IPS DF 4.7 (cell line): ENCODE results near the gene TOR4A.

ENCODE experiments used
- DNase-seq: peaks from one replicate; pipeline ENCODE4 v3.0.0-alpha.2; 2013; ENCODE audit warnings: low spot score; ENCODE audit errors: extremely low read depth

The TOR4A gene

GRCh38 chr9:137293482-137294090, 16.1 kb downstream of the TOR4A start:
- no peak for DNase-seq

GRCh38 chr9:137294091-137294680, 16.7 kb downstream of the TOR4A start:
- no peak for DNase-seq

- no peak for DNase-seq
Measured at GRCh38 chr9:137294681-137295237, 17.2 kb downstream of the TOR4A start.

- DNase-seq = no peak
Measured at GRCh38 chr9:137295238-137295811, 17.8 kb downstream of the TOR4A start.

GRCh38 chr9:137295849-137296669, 18.5 kb downstream of the TOR4A start:
- DNase-seq = no peak

- no peak for DNase-seq
Measured at GRCh38 chr9:137296670-137297664, 19.4 kb downstream of the TOR4A start.

GRCh38 chr9:137297966-137298365, 20.4 kb downstream of the TOR4A start:
- no peak for DNase-seq

GRCh38 chr9:137298401-137299202, 21.1 kb downstream of the TOR4A start:
- DNase-seq = no peak

- no peak for DNase-seq
Measured at GRCh38 chr9:137299203-137299565, 21.7 kb downstream of the TOR4A start.

GRCh38 chr9:137299938-137300337, 22.4 kb downstream of the TOR4A start:
- DNase-seq = no peak

- DNase-seq = no peak
Measured at GRCh38 chr9:137300567-137301080, 23.1 kb downstream of the TOR4A start.

- no peak for DNase-seq
Measured at GRCh38 chr9:137301081-137301947, 23.8 kb downstream of the TOR4A start.

- no peak for DNase-seq
Measured at GRCh38 chr9:137302118-137302448, 24.6 kb downstream of the TOR4A start, which contains the start of gene NRARP. Gene NRARP, minus strand, starts transcription at chr9:137302271. Its CDS starts 343 bp downstream, at chr9:137301928.

- DNase-seq = no peak
Measured at GRCh38 chr9:137302449-137303150, 25.1 kb downstream of the TOR4A start.

GRCh38 chr9:137303151-137303892, 25.8 kb downstream of the TOR4A start:
- no peak for DNase-seq

GRCh38 chr9:137303893-137304382, 26.4 kb downstream of the TOR4A start:
- no peak for DNase-seq

- no peak for DNase-seq
Measured at GRCh38 chr9:137304383-137305059, 27.0 kb downstream of the TOR4A start.
